Progenitor cell of endocrine pancreas (in vitro differentiated cells): ENCODE results near the gene TMEM163. TPM values are rescaled to one million over a fixed set of nuclear protein-coding genes. Genes with fewer than 3 reads are reported as not detected.

Source experiments
- DNase-seq: peaks from one replicate; pipeline ENCODE4 v3.0.0; 2021; ENCODE audit warnings: low spot score; ENCODE audit not compliant: unreplicated experiment
- H3K27ac Mint-ChIP-seq: 2 replicates; pipeline ENCODE4 v1.8.0; 2021; ENCODE audit warnings: mild to moderate bottlenecking, moderate library complexity, mixed read lengths
- H3K27me3 Mint-ChIP-seq: 2 replicates; pipeline ENCODE4 v1.8.0; 2021; ENCODE audit warnings: mixed read lengths
- H3K36me3 Mint-ChIP-seq: 2 replicates; pipeline ENCODE4 v1.8.0; 2022; ENCODE audit warnings: mixed read lengths; ENCODE audit not compliant: insufficient read depth
- H3K4me1 Mint-ChIP-seq: 2 replicates; pipeline ENCODE4 v1.8.0; 2021; ENCODE audit warnings: low read depth, mixed read lengths
- H3K4me3 Mint-ChIP-seq: 2 replicates; pipeline ENCODE4 v1.8.0; 2021; ENCODE audit warnings: low read depth, mild to moderate bottlenecking, moderate library complexity, mixed read lengths
- H3K9me3 Mint-ChIP-seq: 2 replicates; pipeline ENCODE4 v1.8.0; 2021; ENCODE audit warnings: low read depth, mixed read lengths
- CTCF ChIP-seq: fragments of 200-600 bp; sonication (generic); IDR thresholded peaks from one replicate; pipeline ENCODE4 v1.5.0; 2021; ENCODE audit warnings: antibody characterized with exemption, mild to moderate bottlenecking; ENCODE audit not compliant: unreplicated experiment
- total RNA-seq: library from RNA; stranded (reverse); gene quantifications from 2 replicates; pipeline ENCODE4 v1.2.1, GENCODE V29; 2021

TMEM163 gene
- total RNA-seq, 1 donor from 2014 or later, result 3.8 TPM

GRCh38 chr2:134692499-134692898 is 26.3 kb downstream of the TMEM163 start:
- Mint-ChIP-seq H3K36me3 (no peaks in the 10 kb centered on the region), H3K4me3 (no peak overlapping the region), H3K27ac (no peak overlapping the region), H3K9me3 (no peaks in the 10 kb centered on the region), H3K4me1 (no peaks in the 10 kb centered on the region), H3K27me3 (peaks cover 7% of the 10 kb centered on the region)
- no peak for TF ChIP-seq CTCF
- DNase-seq, result no peak

GRCh38 chr2:134690629-134691215 is 28.1 kb downstream of the TMEM163 start:
- Mint-ChIP-seq H3K4me3 (no peak overlapping the region), H3K36me3 (no peaks in the 10 kb centered on the region), H3K27me3 (peaks cover 4% of the 10 kb centered on the region), H3K9me3 (no peaks in the 10 kb centered on the region), H3K4me1 (peaks cover 2% of the 10 kb centered on the region), H3K27ac (no peak overlapping the region)
- TF ChIP-seq CTCF, result no peak
- DNase-seq, result no peak

- H3K4me3 Mint-ChIP-seq, result no peak overlapping the region
- peaks cover 5% of the 10 kb centered on the region for H3K4me1 Mint-ChIP-seq
- peaks cover 4% of the 10 kb centered on the region for H3K27me3 Mint-ChIP-seq
- H3K36me3 Mint-ChIP-seq, result no peaks in the 10 kb centered on the region
- no peak overlapping the region for H3K27ac Mint-ChIP-seq
- TF ChIP-seq CTCF, result no peak
- no peak for DNase-seq
- H3K9me3 Mint-ChIP-seq, result no peaks in the 10 kb centered on the region
These were observed 29.5 kb downstream of the TMEM163 start for GRCh38 chr2:134689315-134689714.

GRCh38 chr2:134685967-134686366 is 32.8 kb downstream of the TMEM163 start:
- DNase-seq, result no peak
- Mint-ChIP-seq H3K9me3 (no peaks in the 10 kb centered on the region), H3K36me3 (no peaks in the 10 kb centered on the region), H3K27ac (no peak overlapping the region), H3K4me3 (no peak overlapping the region), H3K27me3 (no peaks in the 10 kb centered on the region), H3K4me1 (peaks cover 11% of the 10 kb centered on the region)
- TF ChIP-seq CTCF, result no peak

GRCh38 chr2:134683561-134684112 is 35.2 kb downstream of the TMEM163 start:
- Mint-ChIP-seq H3K4me3 (no peak overlapping the region), H3K27ac (peak overlapping the region; percentile 67), H3K4me1 (peaks cover 12% of the 10 kb centered on the region), H3K9me3 (no peaks in the 10 kb centered on the region), H3K27me3 (no peaks in the 10 kb centered on the region), H3K36me3 (no peaks in the 10 kb centered on the region)
- TF ChIP-seq CTCF, result no peak
- DNase-seq, result no peak
